ENCODE measurements around the gene AUTS2.

AUTS2 gene

GRCh38 chr7:70421319-70421718 lies 823.0 kb downstream of the AUTS2 start:
- DNase-seq (ENCODE audit: low read depth) = no peak
- no peak overlapping the region for H3K4me3 ChIP-seq (ENCODE audit: low read depth, low read length)
- TF ChIP-seq CTCF (IDR thresholded peaks at IDR 0.05; ENCODE audit: control insufficient read depth, extremely low read depth, insufficient read depth) = no peak

GRCh38 chr7:70426249-70426880 lies 828.1 kb downstream of the AUTS2 start:
- H3K4me3 ChIP-seq (ENCODE audit: low read depth, low read length) = no peak overlapping the region
- no peak for DNase-seq (ENCODE audit: low read depth)
- no peak for TF ChIP-seq CTCF (IDR thresholded peaks at IDR 0.05; ENCODE audit: control insufficient read depth, extremely low read depth, insufficient read depth)

- TF ChIP-seq CTCF (IDR thresholded peaks at IDR 0.05; ENCODE audit: control insufficient read depth, extremely low read depth, insufficient read depth) = no peak
- H3K4me3 ChIP-seq (ENCODE audit: low read depth, low read length) = no peak overlapping the region
- DNase-seq (ENCODE audit: low read depth) = no peak
Measured at GRCh38 chr7:70432567-70433001, 834.3 kb downstream of the AUTS2 start.

GRCh38 chr7:70434376-70434775 lies 836.1 kb downstream of the AUTS2 start:
- H3K4me3 ChIP-seq (ENCODE audit: low read depth, low read length) = no peak overlapping the region
- DNase-seq (ENCODE audit: low read depth) = no peak
- peak; percentile 42 for TF ChIP-seq CTCF (IDR thresholded peaks at IDR 0.05; ENCODE audit: control insufficient read depth, extremely low read depth, insufficient read depth)

GRCh38 chr7:70434821-70435220 lies 836.5 kb downstream of the AUTS2 start:
- DNase-seq (ENCODE audit: low read depth) = no peak
- no peak for TF ChIP-seq CTCF (IDR thresholded peaks at IDR 0.05; ENCODE audit: control insufficient read depth, extremely low read depth, insufficient read depth)
- no peak overlapping the region for H3K4me3 ChIP-seq (ENCODE audit: low read depth, low read length)

- TF ChIP-seq CTCF (IDR thresholded peaks at IDR 0.05; ENCODE audit: control insufficient read depth, extremely low read depth, insufficient read depth) = no peak
- no peak overlapping the region for H3K4me3 ChIP-seq (ENCODE audit: low read depth, low read length)
- no peak for DNase-seq (ENCODE audit: low read depth)
Measured at GRCh38 chr7:70435634-70436033, 837.4 kb downstream of the AUTS2 start.

GRCh38 chr7:70436790-70437350 lies 838.6 kb downstream of the AUTS2 start:
- H3K4me3 ChIP-seq (ENCODE audit: low read depth, low read length) = no peak overlapping the region
- TF ChIP-seq CTCF (IDR thresholded peaks at IDR 0.05; ENCODE audit: control insufficient read depth, extremely low read depth, insufficient read depth) = no peak
- no peak for DNase-seq (ENCODE audit: low read depth)

All from LNCaP clone FGC (cell line).